GM19193 (cell line): ENCODE data around the gene MLLT3.

ENCODE experiments used
- POLR2A ChIP-seq: IDR thresholded peaks from 4 replicates; pipeline ENCODE4 v1.6.1; 2011; ENCODE audit not compliant: insufficient read depth, insufficient read length; ENCODE audit errors: extremely low read depth

Gene MLLT3

DNA sequence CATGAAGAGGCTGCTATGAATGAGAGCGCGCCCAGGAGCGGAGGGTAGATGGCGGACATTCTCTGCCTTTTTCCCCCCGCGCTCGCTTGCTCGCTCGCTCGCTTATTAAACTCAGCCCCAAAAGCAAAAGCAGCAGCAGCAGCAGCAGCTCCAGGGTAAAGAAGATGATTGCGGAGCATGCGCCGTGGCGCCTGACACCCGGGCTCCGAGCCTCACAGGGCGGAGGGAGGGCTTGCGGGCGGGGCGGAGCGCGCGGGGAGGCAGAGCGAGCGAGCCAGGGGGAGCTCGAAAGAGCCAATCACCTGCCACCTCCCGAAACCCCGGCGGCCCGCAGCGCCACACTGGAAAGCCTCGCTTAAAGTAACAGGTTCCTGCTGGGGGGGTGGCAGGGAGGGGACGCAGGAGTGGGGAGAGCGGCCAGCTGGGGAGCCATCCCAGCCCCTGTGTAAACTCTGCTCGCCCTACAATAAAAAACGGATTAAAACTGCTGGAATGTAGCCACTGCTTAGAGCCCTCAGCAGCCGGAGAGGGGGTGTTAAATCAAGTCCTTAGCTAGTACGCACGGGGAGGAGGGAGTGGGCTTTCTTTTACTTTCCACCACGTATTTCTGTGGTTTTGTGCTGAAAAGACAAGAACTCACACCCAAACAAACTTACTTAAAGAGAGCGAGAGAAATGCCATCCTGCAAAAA, at the start of gene MLLT3:
TSS of gene MLLT3 (minus strand) at position 170 of the 691 bp plus-strand sequence.
- peak; percentile 76 for TF ChIP-seq POLR2A

DNA sequence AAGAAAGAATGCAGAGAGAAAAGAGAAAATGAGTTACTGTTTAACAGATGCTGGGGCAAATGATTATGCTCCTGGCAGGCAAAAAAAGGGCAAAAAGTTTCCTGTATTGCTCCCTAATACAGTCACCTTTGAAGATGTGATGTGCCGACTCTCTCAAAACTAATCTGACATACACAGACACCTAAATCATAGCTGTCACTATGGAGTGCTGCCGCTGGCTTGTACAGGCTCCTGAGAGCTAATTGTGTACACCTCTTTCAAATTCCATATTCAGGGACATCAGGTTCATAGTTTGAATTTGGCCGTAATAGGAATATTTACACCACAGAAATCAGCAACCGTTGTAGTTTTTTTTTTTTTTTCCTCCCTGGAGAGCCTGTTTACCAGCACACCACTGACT, 49.3 kb upstream of the MLLT3 start:
- no peak for TF ChIP-seq POLR2A

GRCh38 chr9:20670395-20670794, 48.1 kb upstream of the MLLT3 start:
- no peak for TF ChIP-seq POLR2A

- no peak for TF ChIP-seq POLR2A
These were observed 42.2 kb upstream of the MLLT3 start for GRCh38 chr9:20664501-20664900.

DNA sequence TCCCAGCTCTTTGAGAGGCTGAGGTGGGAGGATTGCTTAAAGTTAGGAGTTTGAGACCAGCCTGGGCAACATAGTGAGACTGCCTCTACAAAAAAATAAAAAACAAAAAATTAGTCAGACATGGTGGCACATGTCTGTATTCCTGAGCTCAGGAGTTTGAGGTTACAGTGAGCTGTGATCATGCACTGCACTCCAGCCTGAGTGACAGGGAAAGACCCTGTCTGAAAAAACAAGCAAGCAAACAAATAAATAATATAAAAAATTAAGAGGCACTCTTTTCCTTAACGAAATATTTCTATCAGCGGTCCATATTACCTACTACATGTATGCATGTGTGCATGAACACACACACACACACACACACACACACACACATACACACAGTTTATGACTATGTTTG, 40.8 kb upstream of the MLLT3 start:
- no peak for TF ChIP-seq POLR2A

DNA sequence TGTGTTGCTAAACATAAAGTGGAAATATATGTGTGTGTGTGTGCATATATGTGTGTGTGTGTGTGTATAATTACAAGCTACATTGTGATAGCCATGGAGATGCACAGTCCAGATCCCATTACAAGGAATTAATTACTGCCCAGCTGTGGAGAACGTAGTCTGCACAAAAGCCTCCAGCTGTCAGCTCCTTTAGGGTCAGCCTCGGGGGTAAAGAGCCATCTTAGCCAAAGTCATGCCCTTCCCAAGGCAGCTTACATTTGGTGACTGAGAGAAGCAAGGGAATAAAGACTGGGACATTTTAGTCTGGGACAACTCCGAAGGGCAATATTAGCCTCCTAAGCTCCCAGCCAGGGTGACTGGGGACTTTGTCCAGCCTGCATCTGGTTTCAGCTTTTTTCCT, 39.9 kb upstream of the MLLT3 start:
- TF ChIP-seq POLR2A, result no peak

DNA sequence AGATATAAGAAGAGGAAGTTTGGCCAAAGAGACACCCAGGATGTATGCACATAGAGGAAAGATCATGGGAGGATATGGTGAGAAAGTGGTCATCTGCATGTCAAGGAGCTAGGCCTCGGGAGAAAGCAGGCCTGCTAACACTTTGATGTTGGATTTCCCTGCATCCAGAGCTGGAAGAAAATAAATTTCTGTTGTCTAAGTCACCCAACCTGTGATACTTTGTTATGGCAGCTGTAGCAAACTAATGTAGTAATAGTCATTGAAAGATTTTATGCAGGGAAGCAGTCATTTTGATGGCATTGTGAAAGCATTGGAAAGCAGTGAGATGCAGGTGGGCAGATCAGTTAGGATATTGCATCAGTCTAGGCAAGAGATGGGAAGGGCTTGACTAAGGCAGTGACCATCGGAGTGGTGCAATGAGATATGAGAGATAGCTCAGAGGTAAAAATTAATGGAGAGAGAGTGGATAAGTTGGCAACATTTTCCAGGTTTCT, 37.2 kb upstream of the MLLT3 start:
- no peak for TF ChIP-seq POLR2A

- no peak for TF ChIP-seq POLR2A
These were observed 36.6 kb upstream of the MLLT3 start for GRCh38 chr9:20658677-20659473.

- no peak for TF ChIP-seq POLR2A
These were observed 29.6 kb upstream of the MLLT3 start for GRCh38 chr9:20651939-20652338.

DNA sequence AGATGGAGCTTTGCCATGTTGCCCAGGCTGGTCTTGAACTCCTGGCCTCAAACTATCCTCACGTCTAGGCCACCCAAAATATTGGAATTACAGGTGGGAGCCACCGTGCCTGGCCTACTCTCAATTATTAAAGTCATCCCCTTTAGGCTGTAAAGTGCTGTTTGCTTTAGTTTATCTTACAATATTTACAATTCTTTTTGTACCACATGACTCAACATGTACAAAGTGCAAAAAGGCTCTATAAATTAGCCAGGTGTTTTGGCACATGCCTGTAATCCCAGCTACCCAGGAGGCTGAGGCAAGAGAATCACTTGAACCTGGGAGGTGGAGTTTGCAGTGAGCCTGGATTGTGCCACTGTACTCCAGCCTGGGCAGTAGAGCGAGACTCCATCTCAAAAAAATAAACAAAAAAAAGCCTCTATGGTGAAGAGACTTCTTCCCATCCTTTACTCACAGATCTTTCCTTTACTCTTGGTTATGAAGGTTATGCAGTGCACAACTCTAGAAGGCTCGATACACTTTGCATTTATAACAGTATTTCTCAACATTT, 28.5 kb upstream of the MLLT3 start:
- TF ChIP-seq POLR2A, result no peak

DNA sequence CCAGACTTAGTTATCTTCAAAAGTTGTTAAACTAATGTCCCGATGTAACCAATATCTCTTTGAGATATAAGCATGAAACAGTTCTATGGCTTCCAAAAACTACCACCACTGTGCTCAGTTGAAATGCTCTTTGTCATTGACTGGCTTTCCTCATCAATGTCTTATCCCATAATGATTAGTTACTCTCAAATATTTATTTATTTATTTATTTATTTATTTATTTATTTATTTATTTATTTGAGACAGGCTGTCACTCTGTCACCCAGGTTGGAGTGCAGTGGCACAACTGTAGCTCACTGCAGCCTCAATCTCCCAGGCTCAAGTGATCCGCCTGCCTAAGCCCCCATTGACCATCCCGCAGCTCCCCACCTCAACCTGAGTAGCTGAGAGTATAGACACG, 28.0 kb upstream of the MLLT3 start:
- no peak for TF ChIP-seq POLR2A

DNA sequence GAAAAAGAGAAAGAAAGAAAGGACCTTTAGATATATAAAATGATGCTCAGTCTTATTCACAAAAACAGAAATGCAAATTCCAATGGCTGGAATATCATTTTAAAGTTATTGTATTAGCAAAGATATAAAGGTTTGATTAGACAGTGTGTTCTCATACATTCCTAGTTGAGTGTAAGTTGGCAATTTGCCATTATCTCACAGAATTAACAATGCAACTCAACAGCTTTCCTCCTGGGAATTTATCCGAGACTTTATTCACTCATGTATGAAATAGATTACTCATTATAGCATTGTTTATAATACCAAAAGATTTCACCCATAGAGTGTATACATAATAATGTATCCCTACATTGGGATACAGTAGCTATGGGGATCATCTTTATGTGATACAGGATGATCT, 27.1 kb upstream of the MLLT3 start:
- TF ChIP-seq POLR2A, result no peak

DNA sequence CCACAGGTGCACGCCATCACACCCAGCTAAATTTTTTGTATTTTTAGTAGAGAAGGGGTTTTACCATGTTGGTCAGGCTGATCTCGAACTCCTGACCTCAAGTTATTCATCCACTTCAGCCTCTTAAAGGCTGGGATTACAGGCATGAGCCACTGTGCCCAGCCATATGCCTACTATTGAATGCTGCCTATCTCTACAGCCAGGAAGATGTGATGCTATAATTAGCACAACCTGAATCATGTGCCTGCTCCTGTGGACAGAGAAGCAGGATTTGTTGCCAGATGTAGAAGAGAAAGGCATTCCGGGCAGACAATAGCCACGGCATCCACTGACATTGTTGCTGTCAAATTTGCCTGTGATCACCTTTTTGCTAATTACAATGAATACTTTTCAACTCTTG, 24.4 kb upstream of the MLLT3 start:
- no peak for TF ChIP-seq POLR2A

GRCh38 chr9:20643660-20644059, 21.4 kb upstream of the MLLT3 start:
- no peak for TF ChIP-seq POLR2A

- no peak for TF ChIP-seq POLR2A
These were observed 19.7 kb upstream of the MLLT3 start for GRCh38 chr9:20642045-20642444.
